ENCODE data around the gene PTPN14. TPM values are rescaled to one million over a fixed set of nuclear protein-coding genes. Genes with fewer than 3 reads are reported as not detected.

PTPN14 gene
- polyA plus RNA-seq, 1 donor from 2014 or later: 0.07 TPM

- Histone ChIP-seq H3K27me3 (ENCODE audit: insufficient read depth, low read depth, low read length) (no peaks in the 10 kb centered on the region), H3K79me2 (replicated peaks; ENCODE audit: insufficient read depth, low read length) (no peaks in the 10 kb centered on the region), H3K4me2 (ENCODE audit: low read length) (no peak overlapping the region), H3K9ac (ENCODE audit: low read length) (no peak overlapping the region), H3K4me3 (ENCODE audit: low read length) (no peak overlapping the region), H3K9me3 (ENCODE audit: low read length) (no peaks in the 10 kb centered on the region), H3K9me2 (ENCODE audit: insufficient read depth, low read length) (no peaks in the 10 kb centered on the region), H3K27ac (ENCODE audit: low read length) (no peak overlapping the region), H4K20me1 (ENCODE audit: insufficient read depth) (no peaks in the 10 kb centered on the region), H3K36me3 (ENCODE audit: insufficient read depth, low read length) (no peaks in the 10 kb centered on the region), H2AFZ (ENCODE audit: low read depth, low read length) (no peak overlapping the region), H3F3A (ENCODE audit: insufficient read depth, low read length, poor library complexity, severe bottlenecking) (no peaks in the 10 kb centered on the region)
- TF ChIP-seq EP300 (conservative IDR thresholded peaks at IDR 0.05; ENCODE audit: poor library complexity, severe bottlenecking): no peak
- TF ChIP-seq POLR2AphosphoS5 (IDR thresholded peaks at IDR 0.05): no peak
Measured at GRCh38 chr1:214516434-214517326, 34.7 kb downstream of the PTPN14 start.

DNA sequence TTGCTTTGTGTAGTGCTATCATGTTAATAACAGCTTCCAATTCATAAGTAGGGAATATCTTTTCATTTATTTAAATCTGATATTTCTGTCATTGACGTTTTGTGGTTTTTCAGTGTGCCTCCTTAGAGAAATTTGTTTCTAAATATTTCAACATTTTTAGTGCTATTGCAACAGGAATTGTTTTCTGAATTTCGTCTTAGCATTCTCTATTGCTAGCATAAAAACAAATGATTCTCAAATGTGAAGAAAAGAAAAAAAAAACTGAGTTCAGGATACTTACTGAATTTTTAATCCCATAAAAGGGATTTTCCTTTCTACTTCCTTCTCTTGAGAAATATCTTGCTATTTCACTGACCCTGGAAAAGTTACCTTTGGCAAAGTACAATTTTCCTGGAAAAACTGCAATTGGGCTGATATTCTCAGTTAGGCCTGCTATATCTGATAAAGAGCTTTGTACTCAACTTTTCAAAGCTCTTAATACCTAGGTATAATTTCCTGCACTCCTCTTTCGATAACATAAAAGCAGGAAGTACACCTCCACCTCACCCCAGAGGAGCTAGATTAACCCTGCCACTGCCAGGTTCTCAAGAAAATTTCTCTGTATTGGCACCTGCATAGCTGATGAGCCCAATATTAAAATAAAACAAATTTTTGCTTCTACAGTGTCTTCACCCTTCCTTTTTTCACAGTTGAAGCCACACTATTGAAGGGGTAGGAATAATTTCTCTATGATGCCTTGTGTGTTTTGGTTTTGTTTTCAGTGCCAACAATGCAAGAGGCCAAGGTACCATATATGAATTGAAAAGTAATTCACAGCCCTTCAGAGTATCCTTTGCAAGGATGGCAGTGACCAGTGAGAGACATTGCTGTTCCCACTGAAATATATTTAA is 35.6 kb downstream of the PTPN14 start:
- H3K9me3 ChIP-seq (ENCODE audit: low read length): no peaks in the 10 kb centered on the region
- H3K36me3 ChIP-seq (ENCODE audit: insufficient read depth, low read length): no peaks in the 10 kb centered on the region
- H3K79me2 ChIP-seq (replicated peaks; ENCODE audit: insufficient read depth, low read length): no peaks in the 10 kb centered on the region
- no peak overlapping the region for H3K27ac ChIP-seq (ENCODE audit: low read length)
- no peaks in the 10 kb centered on the region for H4K20me1 ChIP-seq (ENCODE audit: insufficient read depth)
- H3K27me3 ChIP-seq (ENCODE audit: insufficient read depth, low read depth, low read length): no peaks in the 10 kb centered on the region
- no peaks in the 10 kb centered on the region for H3F3A ChIP-seq (ENCODE audit: insufficient read depth, low read length, poor library complexity, severe bottlenecking)
- H2AFZ ChIP-seq (ENCODE audit: low read depth, low read length): no peak overlapping the region
- no peak overlapping the region for H3K4me2 ChIP-seq (ENCODE audit: low read length)
- H3K4me3 ChIP-seq (ENCODE audit: low read length): no peak overlapping the region
- no peaks in the 10 kb centered on the region for H3K9me2 ChIP-seq (ENCODE audit: insufficient read depth, low read length)
- H3K9ac ChIP-seq (ENCODE audit: low read length): no peak overlapping the region
- TF ChIP-seq, protein P1, sequence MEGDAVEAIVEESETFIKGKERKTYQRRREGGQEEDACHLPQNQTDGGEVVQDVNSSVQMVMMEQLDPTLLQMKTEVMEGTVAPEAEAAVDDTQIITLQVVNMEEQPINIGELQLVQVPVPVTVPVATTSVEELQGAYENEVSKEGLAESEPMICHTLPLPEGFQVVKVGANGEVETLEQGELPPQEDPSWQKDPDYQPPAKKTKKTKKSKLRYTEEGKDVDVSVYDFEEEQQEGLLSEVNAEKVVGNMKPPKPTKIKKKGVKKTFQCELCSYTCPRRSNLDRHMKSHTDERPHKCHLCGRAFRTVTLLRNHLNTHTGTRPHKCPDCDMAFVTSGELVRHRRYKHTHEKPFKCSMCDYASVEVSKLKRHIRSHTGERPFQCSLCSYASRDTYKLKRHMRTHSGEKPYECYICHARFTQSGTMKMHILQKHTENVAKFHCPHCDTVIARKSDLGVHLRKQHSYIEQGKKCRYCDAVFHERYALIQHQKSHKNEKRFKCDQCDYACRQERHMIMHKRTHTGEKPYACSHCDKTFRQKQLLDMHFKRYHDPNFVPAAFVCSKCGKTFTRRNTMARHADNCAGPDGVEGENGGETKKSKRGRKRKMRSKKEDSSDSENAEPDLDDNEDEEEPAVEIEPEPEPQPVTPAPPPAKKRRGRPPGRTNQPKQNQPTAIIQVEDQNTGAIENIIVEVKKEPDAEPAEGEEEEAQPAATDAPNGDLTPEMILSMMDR (IDR thresholded peaks at IDR 0.05; ENCODE audit: poor library complexity, severe bottlenecking): no peak
- TF ChIP-seq SMC3 (conservative IDR thresholded peaks at IDR 0.05; ENCODE audit: poor library complexity) (no peak), EZH2 (IDR thresholded peaks at IDR 0.05; ENCODE audit: borderline replicate concordance, insufficient read depth, low read length, poor library complexity, severe bottlenecking) (no peak), MXI1 (conservative IDR thresholded peaks at IDR 0.05; ENCODE audit: poor library complexity, severe bottlenecking) (no peak), RAD21 (conservative IDR thresholded peaks at IDR 0.05) (no peak)

DNA sequence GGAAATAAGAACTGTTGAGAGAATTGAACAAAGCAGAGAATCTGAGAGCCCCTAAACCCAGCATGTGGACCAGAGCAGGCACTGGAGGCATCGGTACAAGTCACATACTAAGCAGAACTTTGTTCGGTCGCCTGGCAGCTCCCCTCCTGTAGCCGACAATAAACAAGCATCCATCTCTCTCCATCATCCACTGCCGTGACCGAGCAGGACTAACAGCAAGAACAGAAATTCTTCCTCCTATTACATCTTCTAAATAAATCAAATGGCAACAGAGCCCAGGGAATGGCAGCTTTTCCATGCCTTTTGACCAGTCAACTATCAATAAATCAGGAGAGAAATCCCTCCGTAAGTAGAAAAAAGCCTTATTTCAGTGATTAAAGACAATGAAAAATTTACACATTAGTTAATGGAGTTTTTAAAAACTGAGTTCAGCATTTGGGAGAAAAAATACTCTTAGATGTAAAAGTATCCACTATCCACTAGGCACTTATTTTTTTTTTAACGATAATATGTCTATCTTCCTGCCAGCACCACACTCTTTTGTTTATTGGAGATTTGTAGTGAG is 36.5 kb downstream of the PTPN14 start:
- Histone ChIP-seq H3K27me3 (ENCODE audit: insufficient read depth, low read depth, low read length) (no peaks in the 10 kb centered on the region), H3K9me2 (ENCODE audit: insufficient read depth, low read length) (no peaks in the 10 kb centered on the region), H3K27ac (ENCODE audit: low read length) (no peak overlapping the region), H3K9ac (ENCODE audit: low read length) (no peak overlapping the region), H3K4me3 (ENCODE audit: low read length) (no peak overlapping the region), H3F3A (ENCODE audit: insufficient read depth, low read length, poor library complexity, severe bottlenecking) (no peaks in the 10 kb centered on the region), H4K20me1 (ENCODE audit: insufficient read depth) (no peaks in the 10 kb centered on the region), H3K4me2 (ENCODE audit: low read length) (no peak overlapping the region), H3K36me3 (ENCODE audit: insufficient read depth, low read length) (no peaks in the 10 kb centered on the region), H3K79me2 (replicated peaks; ENCODE audit: insufficient read depth, low read length) (no peaks in the 10 kb centered on the region), H2AFZ (ENCODE audit: low read depth, low read length) (no peak overlapping the region), H3K9me3 (ENCODE audit: low read length) (no peaks in the 10 kb centered on the region)
- TF ChIP-seq MXI1 (conservative IDR thresholded peaks at IDR 0.05; ENCODE audit: poor library complexity, severe bottlenecking): no peak
- no peak for TF ChIP-seq EZH2 (IDR thresholded peaks at IDR 0.05; ENCODE audit: borderline replicate concordance, insufficient read depth, low read length, poor library complexity, severe bottlenecking)
- TF ChIP-seq TAF1 (IDR thresholded peaks at IDR 0.05; ENCODE audit: low read depth): no peak
- TF ChIP-seq, protein P1 (IDR thresholded peaks at IDR 0.05; ENCODE audit: poor library complexity, severe bottlenecking): no peak
- TF ChIP-seq EP300 (conservative IDR thresholded peaks at IDR 0.05; ENCODE audit: poor library complexity, severe bottlenecking): no peak
- TF ChIP-seq SMC3 (conservative IDR thresholded peaks at IDR 0.05; ENCODE audit: poor library complexity): no peak
- TF ChIP-seq POLR2AphosphoS5 (IDR thresholded peaks at IDR 0.05): no peak
- TF ChIP-seq RAD21 (conservative IDR thresholded peaks at IDR 0.05): no peak

Measured in neural cell (in vitro differentiated cells).